ENCODE results near the gene ASAP2. TPM values are rescaled to one million over a fixed set of nuclear protein-coding genes. Genes with fewer than 3 reads are reported as not detected.

ASAP2 gene
- total RNA-seq, 1 experiment from 2014 or later, result 14.3 TPM

GRCh38 chr2:9278439-9278838 is 71.8 kb downstream of the ASAP2 start:
- H3K9me3 Mint-ChIP-seq, result no peaks in the 10 kb centered on the region

GRCh38 chr2:9279426-9279825 is 72.8 kb downstream of the ASAP2 start:
- no peak for ATAC-seq
- POLR2A ChIA-PET, result no interaction called here
- Mint-ChIP-seq H3K9me3 (no peaks in the 10 kb centered on the region), H3K36me3 (no peaks in the 10 kb centered on the region), H3K27me3 (ENCODE audit: low read depth) (no peaks in the 10 kb centered on the region), H3K27ac (no peak overlapping the region), H3K4me1 (peaks cover 29% of the 10 kb centered on the region), H3K4me3 (no peak overlapping the region)
- CTCF ChIA-PET, result interaction anchor here (0.9 to 1.5 kb wide), 2 partner anchors 92 to 138 kb away, joined by 3 to 5 read pairs; no protein-coding TSS in a partner anchor
- TF ChIP-seq ATF1 (CRISPR knock-in tag; IDR thresholded peaks at IDR 0.05) (no peak), NR3C1 (CRISPR knock-in tag; conservative IDR thresholded peaks at IDR 0.05; ENCODE audit: low read depth) (no peak), USF1 (CRISPR knock-in tag; IDR thresholded peaks at IDR 0.05) (no peak), ZNF423 (CRISPR knock-in tag; IDR thresholded peaks at IDR 0.05) (no peak), SMAD4 (CRISPR knock-in tag; IDR thresholded peaks at IDR 0.05) (no peak), ATF6 (CRISPR knock-in tag; IDR thresholded peaks at IDR 0.05) (no peak), NR1H2 (CRISPR knock-in tag; IDR thresholded peaks at IDR 0.05) (no peak), MLX (CRISPR knock-in tag; IDR thresholded peaks at IDR 0.05) (no peak), FOXK1 (CRISPR knock-in tag; IDR thresholded peaks at IDR 0.05) (no peak), IRF2 (CRISPR knock-in tag; IDR thresholded peaks at IDR 0.05; ENCODE audit: borderline replicate concordance, low read depth) (no peak), SP1 (CRISPR knock-in tag; conservative IDR thresholded peaks at IDR 0.05) (no peak), TP53 (CRISPR knock-in tag; IDR thresholded peaks at IDR 0.05) (no peak), TEAD4 (CRISPR knock-in tag; IDR thresholded peaks at IDR 0.05) (no peak), TEAD1 (CRISPR knock-in tag; IDR thresholded peaks at IDR 0.05) (no peak), JAZF1 (CRISPR knock-in tag; IDR thresholded peaks at IDR 0.05) (no peak), AFF4 (CRISPR knock-in tag; IDR thresholded peaks at IDR 0.05; ENCODE audit: borderline replicate concordance) (no peak), CREM (CRISPR knock-in tag; IDR thresholded peaks at IDR 0.05) (no peak), TCF7 (CRISPR knock-in tag; IDR thresholded peaks at IDR 0.05; ENCODE audit: low read depth) (no peak), ZNF425 (CRISPR knock-in tag; conservative IDR thresholded peaks at IDR 0.05) (no peak)
- DNase-seq (ENCODE audit: low spot score), result no peak

More at GRCh38 chr2:9278439-9278838, 71.8 kb downstream of the ASAP2 start:
- ChIA-PET POLR2A (interaction anchor here (0.7 kb wide), 1 partner anchor 74 kb away, joined by 5 read pairs; no protein-coding TSS in a partner anchor), CTCF (interaction anchor here (0.6 to 1.5 kb wide), 5 partner anchors 10 to 1142 kb away, joined by 3 to 9 read pairs (median 5); no protein-coding TSS in a partner anchor)
- H3K4me3 Mint-ChIP-seq, result no peak overlapping the region
- no peak for TF ChIP-seq MYBL2 (CRISPR knock-in tag; IDR thresholded peaks at IDR 0.05)
- no peak for TF ChIP-seq PREB (CRISPR knock-in tag; IDR thresholded peaks at IDR 0.05; ENCODE audit: borderline replicate concordance)
- no peak for TF ChIP-seq ZNF396 (CRISPR knock-in tag; IDR thresholded peaks at IDR 0.05; ENCODE audit: borderline replicate concordance)
- H3K27me3 Mint-ChIP-seq (ENCODE audit: low read depth), result no peaks in the 10 kb centered on the region
- H3K27ac Mint-ChIP-seq, result no peak overlapping the region
- H3K36me3 Mint-ChIP-seq, result no peaks in the 10 kb centered on the region
- peaks cover 36% of the 10 kb centered on the region for H3K4me1 Mint-ChIP-seq
- no peak for ATAC-seq
- DNase-seq (ENCODE audit: low spot score), result no peak

Measured in WTC11 (cell line).